ENCODE data around the gene AQP3.
A peak's percentile ranks its signal among the peaks of the same experiment; 100 is the strongest.
"Not testable (repeated sequence)": the region's sequence is repeated elsewhere in the genome, so short reads cannot be mapped to it uniquely, and the experiment has no call there.

The AQP3 gene

DNA sequence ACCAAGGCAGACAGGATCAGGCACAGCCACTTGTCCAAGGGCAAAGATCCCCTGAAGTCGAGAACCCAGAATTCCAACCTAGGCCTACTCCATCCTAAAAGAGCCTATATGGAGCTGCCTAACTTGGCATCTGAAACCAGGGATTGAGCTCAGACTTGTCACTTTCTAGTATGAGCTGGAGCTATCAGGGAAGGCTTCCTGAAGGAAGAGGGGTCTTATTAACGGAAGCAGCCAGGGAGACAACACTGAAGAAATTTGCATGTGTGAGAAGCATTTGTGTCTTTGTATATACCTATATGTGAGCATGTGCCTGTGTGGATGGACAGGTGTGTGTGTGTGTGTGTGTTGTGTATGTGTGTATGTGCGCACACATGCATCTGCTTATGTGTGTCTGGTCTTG lies 40.3 kb downstream of the AQP3 start:
- no peak overlapping the region for H3K4me2 ChIP-seq (ENCODE audit: insufficient read depth, low read length)
- no peak overlapping the region for H3K27ac ChIP-seq (ENCODE audit: low read length)
- H4K20me1 ChIP-seq (ENCODE audit: insufficient read depth, low read length): no peaks in the 10 kb centered on the region
- no peak for DNase-seq
- no peaks in the 10 kb centered on the region for H3K79me2 ChIP-seq (ENCODE audit: insufficient read depth, low read length)
- H3K9me3 ChIP-seq (ENCODE audit: insufficient read depth, low read length, severe bottlenecking): no peaks in the 10 kb centered on the region
- TF ChIP-seq, protein P1, sequence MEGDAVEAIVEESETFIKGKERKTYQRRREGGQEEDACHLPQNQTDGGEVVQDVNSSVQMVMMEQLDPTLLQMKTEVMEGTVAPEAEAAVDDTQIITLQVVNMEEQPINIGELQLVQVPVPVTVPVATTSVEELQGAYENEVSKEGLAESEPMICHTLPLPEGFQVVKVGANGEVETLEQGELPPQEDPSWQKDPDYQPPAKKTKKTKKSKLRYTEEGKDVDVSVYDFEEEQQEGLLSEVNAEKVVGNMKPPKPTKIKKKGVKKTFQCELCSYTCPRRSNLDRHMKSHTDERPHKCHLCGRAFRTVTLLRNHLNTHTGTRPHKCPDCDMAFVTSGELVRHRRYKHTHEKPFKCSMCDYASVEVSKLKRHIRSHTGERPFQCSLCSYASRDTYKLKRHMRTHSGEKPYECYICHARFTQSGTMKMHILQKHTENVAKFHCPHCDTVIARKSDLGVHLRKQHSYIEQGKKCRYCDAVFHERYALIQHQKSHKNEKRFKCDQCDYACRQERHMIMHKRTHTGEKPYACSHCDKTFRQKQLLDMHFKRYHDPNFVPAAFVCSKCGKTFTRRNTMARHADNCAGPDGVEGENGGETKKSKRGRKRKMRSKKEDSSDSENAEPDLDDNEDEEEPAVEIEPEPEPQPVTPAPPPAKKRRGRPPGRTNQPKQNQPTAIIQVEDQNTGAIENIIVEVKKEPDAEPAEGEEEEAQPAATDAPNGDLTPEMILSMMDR (IDR thresholded peaks at IDR 0.05; ENCODE audit: borderline replicate concordance, extremely low read depth, low read length, poor library complexity, severe bottlenecking): no peak
- TF ChIP-seq EZH2 (IDR thresholded peaks at IDR 0.05; ENCODE audit: borderline replicate concordance, low read depth, low read length, severe bottlenecking): no peak
- ATAC-seq (ENCODE audit: insufficient read depth, low read depth): no peak
- no peak overlapping the region for H3K9ac ChIP-seq (ENCODE audit: low read depth, low read length)
- no peaks in the 10 kb centered on the region for H3K36me3 ChIP-seq (ENCODE audit: insufficient read depth, low read length)
- no peaks in the 10 kb centered on the region for H3K4me1 ChIP-seq (ENCODE audit: insufficient read depth, low read length)
- no peak overlapping the region for H2AFZ ChIP-seq (ENCODE audit: low read depth, low read length)
- H3K4me3 ChIP-seq (ENCODE audit: low read depth in 1 of 2, low read length in 2 of 2): no peak overlapping the region
- H3K27me3 ChIP-seq (ENCODE audit: insufficient read depth, low read length, poor library complexity): no peaks in the 10 kb centered on the region

DNA sequence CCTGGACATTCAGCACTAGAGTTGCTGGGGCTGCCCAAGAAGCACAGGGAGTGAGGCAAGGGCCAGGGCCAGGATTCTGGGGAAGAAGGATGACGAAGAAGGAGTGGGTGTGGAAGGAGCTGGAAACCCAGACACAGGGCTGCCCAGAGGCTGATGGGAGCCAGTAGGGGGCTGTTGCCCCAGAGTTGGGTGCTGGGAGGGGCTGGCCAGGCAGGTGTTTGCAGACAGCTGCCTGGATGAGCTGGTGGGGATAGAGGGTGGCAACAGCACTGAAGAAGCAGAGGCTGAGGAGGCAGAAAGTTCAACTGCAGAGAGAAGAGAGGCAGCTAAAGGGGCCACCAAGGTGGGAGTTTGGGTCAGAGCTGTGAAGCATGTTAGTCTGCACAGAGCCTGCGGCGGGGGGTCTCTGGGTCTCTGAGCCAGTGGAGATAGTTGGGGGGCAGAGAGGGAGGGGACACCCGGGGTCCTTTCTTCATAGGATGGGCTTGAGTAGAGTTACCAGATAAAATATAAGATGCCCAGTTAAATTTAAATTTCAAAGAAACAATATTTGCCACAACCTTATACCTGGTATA lies 42.5 kb downstream of the AQP3 start:
- Histone ChIP-seq H3K27me3 (ENCODE audit: insufficient read depth, low read length, poor library complexity) (no peaks in the 10 kb centered on the region), H2AFZ (ENCODE audit: low read depth, low read length) (no peak overlapping the region), H3K4me1 (ENCODE audit: insufficient read depth, low read length) (no peaks in the 10 kb centered on the region), H4K20me1 (ENCODE audit: insufficient read depth, low read length) (no peaks in the 10 kb centered on the region), H3K27ac (ENCODE audit: low read length) (no peak overlapping the region), H3K79me2 (ENCODE audit: insufficient read depth, low read length) (no peaks in the 10 kb centered on the region), H3K9me3 (ENCODE audit: insufficient read depth, low read length, severe bottlenecking) (no peaks in the 10 kb centered on the region), H3K4me2 (ENCODE audit: insufficient read depth, low read length) (no peak overlapping the region), H3K36me3 (ENCODE audit: insufficient read depth, low read length) (no peaks in the 10 kb centered on the region), H3K4me3 (ENCODE audit: low read depth in 1 of 2, low read length in 2 of 2) (no peak overlapping the region), H3K9ac (ENCODE audit: low read depth, low read length) (no peak overlapping the region)
- ATAC-seq (ENCODE audit: insufficient read depth, low read depth) (peak; percentile 57; the same call in 2 of the 3 replicates), DNase-seq (no peak)
- TF ChIP-seq EZH2 (IDR thresholded peaks at IDR 0.05; ENCODE audit: borderline replicate concordance, low read depth, low read length, severe bottlenecking): no peak
- TF ChIP-seq, protein P1 (IDR thresholded peaks at IDR 0.05; ENCODE audit: borderline replicate concordance, extremely low read depth, low read length, poor library complexity, severe bottlenecking): no peak

DNA sequence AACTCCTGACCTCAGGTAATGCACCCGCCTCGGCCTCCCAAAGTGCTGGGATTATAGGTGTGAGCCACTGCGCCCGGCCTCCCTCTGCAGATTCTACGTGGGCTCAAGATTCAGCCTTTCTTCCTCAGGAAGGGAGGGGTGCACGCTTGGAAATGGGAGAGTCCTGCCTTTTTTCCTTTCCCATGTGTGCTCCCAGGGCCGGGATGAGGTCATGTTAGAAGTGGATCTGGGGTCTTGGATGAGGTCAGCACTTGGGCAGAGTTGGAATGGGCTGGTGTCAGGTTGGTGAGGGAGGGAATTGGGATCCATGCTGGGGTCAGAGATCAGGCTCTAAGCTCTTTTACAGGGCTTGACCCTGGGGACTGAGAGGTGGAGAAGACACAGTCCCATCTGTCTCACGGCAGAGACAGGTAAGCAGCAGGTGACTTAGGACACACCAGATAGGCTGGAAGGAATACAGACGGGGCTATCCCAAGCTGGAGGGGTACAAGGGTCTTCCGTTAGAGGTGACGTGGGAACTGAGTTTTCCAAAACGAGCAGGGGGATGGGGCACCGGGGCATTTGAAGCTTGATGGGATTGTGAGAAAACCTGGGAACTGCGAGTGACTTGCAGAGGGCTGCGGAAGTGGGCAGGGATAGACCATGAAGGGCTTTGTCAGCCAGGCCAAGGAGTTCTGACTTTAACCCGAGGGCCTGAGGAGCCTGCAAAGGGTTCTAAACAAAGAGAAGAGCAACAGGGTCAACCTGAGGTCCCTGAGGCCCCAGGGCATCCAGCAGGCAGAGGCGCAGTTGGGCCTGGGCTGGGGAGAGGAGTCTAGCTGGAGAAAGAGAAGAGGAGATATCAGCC lies 43.2 kb downstream of the AQP3 start:
- no peak overlapping the region for H3K4me2 ChIP-seq (ENCODE audit: insufficient read depth, low read length)
- no peaks in the 10 kb centered on the region for H3K4me1 ChIP-seq (ENCODE audit: insufficient read depth, low read length)
- H3K36me3 ChIP-seq (ENCODE audit: insufficient read depth, low read length): no peaks in the 10 kb centered on the region
- ATAC-seq (ENCODE audit: insufficient read depth, low read depth) (no peak), DNase-seq (no peak)
- no peaks in the 10 kb centered on the region for H3K9me3 ChIP-seq (ENCODE audit: insufficient read depth, low read length, severe bottlenecking)
- H3K79me2 ChIP-seq (ENCODE audit: insufficient read depth, low read length): no peaks in the 10 kb centered on the region
- no peak overlapping the region for H2AFZ ChIP-seq (ENCODE audit: low read depth, low read length)
- no peaks in the 10 kb centered on the region for H3K27me3 ChIP-seq (ENCODE audit: insufficient read depth, low read length, poor library complexity)
- H4K20me1 ChIP-seq (ENCODE audit: insufficient read depth, low read length): no peaks in the 10 kb centered on the region
- TF ChIP-seq, protein P1 (IDR thresholded peaks at IDR 0.05; ENCODE audit: borderline replicate concordance, extremely low read depth, low read length, poor library complexity, severe bottlenecking): no peak
- no peak for TF ChIP-seq EZH2 (IDR thresholded peaks at IDR 0.05; ENCODE audit: borderline replicate concordance, low read depth, low read length, severe bottlenecking)
- no peak overlapping the region for H3K27ac ChIP-seq (ENCODE audit: low read length)
- H3K4me3 ChIP-seq (ENCODE audit: low read depth in 1 of 2, low read length in 2 of 2): no peak overlapping the region
- H3K9ac ChIP-seq (ENCODE audit: low read depth, low read length): no peak overlapping the region

DNA sequence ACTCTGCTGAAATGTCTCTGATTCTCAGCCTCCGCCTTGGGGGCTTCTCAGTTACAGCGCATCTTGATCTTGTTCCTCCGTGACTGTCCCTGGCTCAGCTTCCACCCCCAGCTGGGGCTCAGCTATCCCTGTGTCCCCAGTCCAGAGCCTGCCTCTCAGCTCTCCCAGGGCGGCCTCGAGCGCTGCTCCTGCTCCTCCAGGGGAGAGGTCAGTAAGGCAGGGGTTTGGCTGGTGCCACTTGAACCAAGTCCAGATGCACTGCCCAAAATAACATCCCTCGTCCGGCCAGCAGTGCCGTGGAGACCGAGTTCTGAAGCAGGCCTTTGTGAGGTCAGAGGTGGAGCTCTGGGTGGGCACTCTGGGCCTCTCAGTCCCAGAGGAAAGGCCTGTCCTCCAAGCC lies 45.0 kb downstream of the AQP3 start, which contains the start of gene AQP7:
Gene AQP7, minus strand, starts transcription at position 198 of the 400 bp plus-strand sequence. CDS start 1,306 bp downstream, outside the sequence.
- not testable (repeated sequence) for H3K36me3 ChIP-seq (ENCODE audit: insufficient read depth, low read length); H3K27me3 ChIP-seq (ENCODE audit: insufficient read depth, low read length, poor library complexity); H3K4me3 ChIP-seq (ENCODE audit: low read depth in 1 of 2, low read length in 2 of 2); ATAC-seq (ENCODE audit: insufficient read depth, low read depth); H2AFZ ChIP-seq (ENCODE audit: low read depth, low read length); H4K20me1 ChIP-seq (ENCODE audit: insufficient read depth, low read length); H3K9ac ChIP-seq (ENCODE audit: low read depth, low read length); H3K79me2 ChIP-seq (ENCODE audit: insufficient read depth, low read length); DNase-seq; H3K4me2 ChIP-seq (ENCODE audit: insufficient read depth, low read length); H3K27ac ChIP-seq (ENCODE audit: low read length); H3K4me1 ChIP-seq (ENCODE audit: insufficient read depth, low read length); H3K9me3 ChIP-seq (ENCODE audit: insufficient read depth, low read length, severe bottlenecking)

DNA sequence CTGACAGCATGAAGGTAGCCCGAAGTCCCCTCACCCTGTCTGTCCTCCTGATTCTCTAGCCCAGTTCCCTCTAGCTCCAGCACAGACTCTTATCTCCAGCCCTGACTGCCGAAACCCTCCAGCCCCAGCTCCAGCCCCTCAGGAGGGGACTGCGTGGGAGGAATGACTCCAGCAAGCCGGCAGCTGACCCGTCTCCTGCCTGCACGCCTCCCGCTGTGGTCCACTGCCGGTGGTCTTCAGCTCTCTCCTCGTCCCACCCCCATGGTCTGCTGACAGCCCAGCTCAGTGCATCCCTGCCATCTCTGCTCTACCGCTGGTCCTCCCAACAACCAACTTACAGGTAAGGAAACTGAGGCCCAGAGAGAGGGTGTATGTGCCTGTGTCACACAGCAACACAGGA lies 45.6 kb downstream of the AQP3 start:
- not testable (repeated sequence) for H3K27me3 ChIP-seq (ENCODE audit: insufficient read depth, low read length, poor library complexity); H3K36me3 ChIP-seq (ENCODE audit: insufficient read depth, low read length); H3K79me2 ChIP-seq (ENCODE audit: insufficient read depth, low read length); H3K9ac ChIP-seq (ENCODE audit: low read depth, low read length); H3K27ac ChIP-seq (ENCODE audit: low read length); ATAC-seq (ENCODE audit: insufficient read depth, low read depth); H2AFZ ChIP-seq (ENCODE audit: low read depth, low read length); H3K9me3 ChIP-seq (ENCODE audit: insufficient read depth, low read length, severe bottlenecking); H4K20me1 ChIP-seq (ENCODE audit: insufficient read depth, low read length); H3K4me1 ChIP-seq (ENCODE audit: insufficient read depth, low read length); DNase-seq; H3K4me3 ChIP-seq (ENCODE audit: low read depth in 1 of 2, low read length in 2 of 2); H3K4me2 ChIP-seq (ENCODE audit: insufficient read depth, low read length)

Measured in DND-41 (cell line).